Brain microvascular endothelial cell (primary cell): ENCODE measurements around the gene CHST11.
"Not testable (repeated sequence)": the region's sequence is repeated elsewhere in the genome, so short reads cannot be mapped to it uniquely, and the experiment has no call there.

Experiments
- DNase-seq: peaks from one replicate; pipeline ENCODE4 v3.0.0-alpha.2; 2020
- H3K27ac ChIP-seq: fragments of 250-450 bp; sonication (Bioruptor Pico); 2 replicates; pipeline ENCODE4 v1.5.1; 2020; ENCODE audit warnings: mild to moderate bottlenecking, moderate library complexity
- H3K27me3 ChIP-seq: fragments of 250-450 bp; sonication (Bioruptor Pico); replicated peaks from 2 replicates; pipeline ENCODE4 v1.5.1; 2020; ENCODE audit warnings: mild to moderate bottlenecking
- H3K36me3 ChIP-seq: fragments of 250-450 bp; sonication (Bioruptor Pico); replicated peaks from 2 replicates; pipeline ENCODE4 v1.5.1; 2020; ENCODE audit warnings: mild to moderate bottlenecking
- H3K4me3 ChIP-seq: 2 replicates; pipeline ENCODE4 v1.5.1; 2011; ENCODE audit warnings: low read depth, mild to moderate bottlenecking, control low read depth, low read length, moderate library complexity
- in situ Hi-C: cut with HindIII; loops from 2 replicates; pipeline ENCODE4 v1.10.0; 2017; ENCODE audit warnings: low sequenced_read_pairs, low pct_ligation_motif_present
- TF ChIP-seq, protein P1 (sequence below): IDR thresholded peaks from 2 replicates; pipeline ENCODE4 v1.5.1; 2011; ENCODE audit warnings: low read depth, mild to moderate bottlenecking, moderate library complexity, low read length, control low read depth, inconsistent platforms; ENCODE audit errors: missing control alignments

Gene CHST11

GRCh38 chr12:104568487-104568868 is 111.7 kb downstream of the CHST11 start:
- Histone ChIP-seq H3K36me3 (no peaks in the 10 kb centered on the region), H3K27me3 (no peaks in the 10 kb centered on the region), H3K4me3 (no peak overlapping the region), H3K27ac (no peak overlapping the region)
- DNase-seq = no peak
- in situ Hi-C loops = no loop called here
- TF ChIP-seq, protein P1, sequence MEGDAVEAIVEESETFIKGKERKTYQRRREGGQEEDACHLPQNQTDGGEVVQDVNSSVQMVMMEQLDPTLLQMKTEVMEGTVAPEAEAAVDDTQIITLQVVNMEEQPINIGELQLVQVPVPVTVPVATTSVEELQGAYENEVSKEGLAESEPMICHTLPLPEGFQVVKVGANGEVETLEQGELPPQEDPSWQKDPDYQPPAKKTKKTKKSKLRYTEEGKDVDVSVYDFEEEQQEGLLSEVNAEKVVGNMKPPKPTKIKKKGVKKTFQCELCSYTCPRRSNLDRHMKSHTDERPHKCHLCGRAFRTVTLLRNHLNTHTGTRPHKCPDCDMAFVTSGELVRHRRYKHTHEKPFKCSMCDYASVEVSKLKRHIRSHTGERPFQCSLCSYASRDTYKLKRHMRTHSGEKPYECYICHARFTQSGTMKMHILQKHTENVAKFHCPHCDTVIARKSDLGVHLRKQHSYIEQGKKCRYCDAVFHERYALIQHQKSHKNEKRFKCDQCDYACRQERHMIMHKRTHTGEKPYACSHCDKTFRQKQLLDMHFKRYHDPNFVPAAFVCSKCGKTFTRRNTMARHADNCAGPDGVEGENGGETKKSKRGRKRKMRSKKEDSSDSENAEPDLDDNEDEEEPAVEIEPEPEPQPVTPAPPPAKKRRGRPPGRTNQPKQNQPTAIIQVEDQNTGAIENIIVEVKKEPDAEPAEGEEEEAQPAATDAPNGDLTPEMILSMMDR = no peak

- Histone ChIP-seq H3K4me3 (no peak overlapping the region), H3K27ac (no peak overlapping the region), H3K27me3 (no peaks in the 10 kb centered on the region), H3K36me3 (no peaks in the 10 kb centered on the region)
- DNase-seq = no peak
- TF ChIP-seq, protein P1 = no peak
- in situ Hi-C loops = no loop called here
Observed at GRCh38 chr12:104568935-104569334, 112.2 kb downstream of the CHST11 start.

DNA sequence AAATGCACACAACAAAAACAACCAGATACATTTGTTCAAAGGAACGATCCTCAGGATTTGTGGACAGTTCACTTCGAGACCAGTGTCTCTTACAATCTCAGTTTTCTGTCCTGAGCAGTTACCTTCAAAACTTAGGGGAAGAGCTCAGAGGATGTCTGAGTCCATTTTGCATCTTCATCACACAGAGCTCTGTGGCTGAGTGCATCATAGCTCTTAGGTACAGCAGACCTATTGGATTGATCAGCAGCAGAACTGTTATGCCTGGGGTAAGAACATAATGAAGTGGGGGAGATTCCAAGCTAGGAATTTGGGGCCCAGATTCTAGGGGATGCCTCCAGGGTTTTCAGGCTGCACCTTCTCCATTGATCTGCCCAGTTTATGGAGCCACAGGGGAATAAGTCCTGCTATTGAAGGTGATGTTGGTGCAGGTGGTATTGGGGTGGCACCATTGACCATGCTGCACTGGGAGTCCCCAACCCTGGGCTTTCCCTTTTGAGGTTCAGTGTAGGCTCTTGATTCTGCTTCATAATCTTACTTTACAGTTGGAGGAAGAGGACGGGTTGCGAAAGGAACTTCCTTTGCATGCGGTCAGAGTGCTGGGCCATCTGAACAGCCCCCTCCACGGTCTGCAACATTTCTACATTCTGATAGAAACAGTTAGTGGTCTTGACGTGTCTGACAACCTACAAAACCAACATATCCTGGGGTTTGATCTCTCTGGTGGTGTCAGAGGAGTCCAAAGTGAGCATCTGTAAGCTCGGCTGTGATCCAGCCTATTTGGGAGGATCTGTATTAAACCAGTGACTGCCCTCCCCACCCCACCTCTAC is 112.8 kb downstream of the CHST11 start:
- no peak overlapping the region for H3K27ac ChIP-seq
- TF ChIP-seq, protein P1 = no peak
- in situ Hi-C loops = no loop called here
- no peaks in the 10 kb centered on the region for H3K27me3 ChIP-seq
- no peak overlapping the region for H3K4me3 ChIP-seq
- no peak for DNase-seq
- no peaks in the 10 kb centered on the region for H3K36me3 ChIP-seq

DNA sequence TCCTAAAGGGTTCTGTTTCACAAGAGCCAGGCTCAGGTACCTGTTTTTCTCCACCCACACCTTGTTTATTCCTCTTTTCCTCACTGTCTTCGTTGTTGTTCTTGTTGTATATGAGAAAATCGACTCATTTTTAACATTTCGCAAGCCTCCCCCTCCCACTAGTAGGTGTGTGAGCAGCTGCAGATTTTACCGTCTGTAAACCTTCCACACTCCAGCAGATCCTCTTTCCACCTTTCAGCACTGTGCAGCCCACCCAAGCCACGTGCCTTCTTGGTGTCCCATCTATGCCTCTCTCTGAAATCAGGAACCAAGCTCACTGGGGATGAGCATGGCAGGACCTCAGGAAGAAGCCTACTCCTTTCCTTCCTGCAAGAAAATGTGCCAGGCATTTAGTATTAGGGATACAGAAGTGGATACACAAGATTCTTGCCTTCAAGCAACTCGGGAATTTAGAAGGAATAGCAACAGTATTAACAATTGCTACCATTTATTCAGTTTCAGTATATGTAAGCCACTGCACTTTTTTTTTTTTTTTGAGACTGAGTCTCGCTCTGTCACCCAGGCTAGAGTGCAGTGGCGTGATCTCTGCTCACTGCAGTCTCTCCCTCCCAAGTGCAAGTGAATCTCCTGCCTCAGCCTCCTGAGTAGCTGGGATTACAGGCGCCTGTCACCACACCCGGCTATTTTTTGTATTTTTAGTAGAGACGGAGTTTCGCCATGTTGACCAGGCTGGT is 113.6 kb downstream of the CHST11 start:
- Histone ChIP-seq H3K4me3 (no peak overlapping the region), H3K27ac (no peak overlapping the region), H3K27me3 (no peaks in the 10 kb centered on the region), H3K36me3 (no peaks in the 10 kb centered on the region)
- TF ChIP-seq, protein P1 = no peak
- DNase-seq = no peak
- in situ Hi-C loops = no loop called here

DNA sequence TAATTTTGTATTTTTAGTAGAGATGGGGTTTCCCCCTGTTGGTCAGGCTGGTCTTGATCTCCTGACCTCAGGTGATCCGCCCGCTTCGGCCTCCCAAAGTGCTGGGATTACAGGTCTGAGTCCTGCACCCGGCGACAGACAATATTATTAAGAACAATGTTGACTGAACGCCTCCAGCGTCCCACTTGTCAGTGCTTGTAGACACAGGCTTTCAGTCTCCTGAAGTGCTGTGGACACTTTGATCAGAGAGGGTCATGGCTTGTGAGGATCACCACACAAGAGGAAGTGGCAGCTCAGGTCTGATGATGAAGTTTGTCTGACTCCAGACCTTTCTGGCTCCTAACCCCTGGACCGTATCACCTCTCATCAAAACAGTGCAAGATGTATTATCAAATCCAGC is 114.6 kb downstream of the CHST11 start:
- H3K4me3 ChIP-seq = no peak overlapping the region
- no peak overlapping the region for H3K27ac ChIP-seq
- DNase-seq = no peak
- TF ChIP-seq, protein P1 = no peak
- in situ Hi-C loops = no loop called here
- H3K36me3 ChIP-seq = no peaks in the 10 kb centered on the region
- H3K27me3 ChIP-seq = no peaks in the 10 kb centered on the region

GRCh38 chr12:104574353-104574752 is 117.6 kb downstream of the CHST11 start:
- H3K36me3 ChIP-seq, in situ Hi-C loops, H3K27ac ChIP-seq, DNase-seq, H3K4me3 ChIP-seq, H3K27me3 ChIP-seq: not testable (repeated sequence)

DNA sequence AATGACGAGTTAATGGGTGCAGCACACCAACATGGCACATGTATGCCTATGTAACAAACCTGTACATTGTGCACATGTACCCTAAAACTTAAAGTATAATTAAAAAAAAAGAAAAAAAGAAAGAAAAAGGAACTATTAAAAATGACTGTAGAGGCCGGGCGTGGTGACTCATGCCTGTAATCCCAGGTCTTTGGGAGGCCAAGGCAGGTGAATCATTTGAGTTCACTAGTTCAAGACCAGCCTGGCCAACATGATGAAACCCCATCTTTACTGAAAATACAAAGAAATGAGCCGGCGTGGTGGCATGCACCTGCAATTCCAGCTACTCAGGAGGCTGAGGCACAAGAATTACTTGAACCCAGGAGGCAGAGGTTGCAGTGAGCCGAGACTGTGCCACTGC is 118.0 kb downstream of the CHST11 start:
- H3K27ac ChIP-seq, H3K27me3 ChIP-seq, H3K36me3 ChIP-seq, H3K4me3 ChIP-seq, in situ Hi-C loops: not testable (repeated sequence)
- DNase-seq = peak; percentile 60
